HG03139 (cell line): ENCODE measurements around the gene MAMDC4.

Experiments
- ATAC-seq: cut with Tn5 transposase; IDR thresholded peaks from one replicate; pipeline ENCODE4 v1.9.1; 2021; ENCODE audit not compliant: unreplicated experiment

The MAMDC4 gene

GRCh38 chr9:136886610-136887597 lies 34.8 kb downstream of the MAMDC4 start:
- ATAC-seq, result peak; percentile 16

GRCh38 chr9:136888454-136888853 lies 36.3 kb downstream of the MAMDC4 start:
- no peak for ATAC-seq

DNA sequence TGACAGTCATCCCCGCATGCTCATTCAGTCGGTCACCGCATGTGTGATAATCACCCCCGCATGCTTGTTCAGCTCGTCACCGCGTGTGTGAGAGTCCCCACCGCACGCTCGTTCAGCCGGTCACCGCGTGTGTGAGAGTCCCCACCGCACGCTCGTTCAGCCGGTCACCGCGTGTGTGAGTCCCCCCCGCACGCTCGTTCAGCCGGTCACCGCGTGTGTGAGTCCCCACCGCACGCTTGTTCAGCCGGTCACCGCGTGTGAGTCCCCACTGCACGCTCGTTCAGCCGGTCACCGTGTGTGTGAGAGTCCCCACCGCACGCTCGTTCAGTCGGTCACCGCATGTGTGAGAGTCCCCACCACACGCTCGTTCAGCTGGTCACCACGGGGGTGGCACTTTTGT lies 37.7 kb downstream of the MAMDC4 start:
- no peak for ATAC-seq

- no peak for ATAC-seq
These were observed 38.5 kb downstream of the MAMDC4 start for GRCh38 chr9:136890661-136891060.

DNA sequence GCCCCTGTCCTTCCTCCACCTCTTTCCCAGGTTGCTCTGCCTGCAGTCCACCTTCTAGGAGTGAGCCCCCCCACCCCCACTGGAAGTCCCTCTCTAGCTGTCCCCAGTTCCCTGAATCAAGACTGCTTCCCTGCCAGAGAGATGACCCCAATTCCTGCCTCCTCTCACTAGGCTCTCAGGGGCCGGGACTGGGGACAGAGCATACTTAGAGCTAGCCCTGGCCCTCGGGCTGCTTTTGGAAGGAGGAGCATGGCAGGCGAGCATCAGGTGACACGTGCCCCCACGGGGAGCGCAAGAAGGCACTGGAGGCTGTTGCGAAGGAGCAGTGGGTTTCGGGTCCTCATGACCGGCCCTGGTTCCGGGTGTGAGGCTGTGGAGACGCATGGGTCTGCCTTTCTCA lies 43.9 kb downstream of the MAMDC4 start:
- no peak for ATAC-seq

DNA sequence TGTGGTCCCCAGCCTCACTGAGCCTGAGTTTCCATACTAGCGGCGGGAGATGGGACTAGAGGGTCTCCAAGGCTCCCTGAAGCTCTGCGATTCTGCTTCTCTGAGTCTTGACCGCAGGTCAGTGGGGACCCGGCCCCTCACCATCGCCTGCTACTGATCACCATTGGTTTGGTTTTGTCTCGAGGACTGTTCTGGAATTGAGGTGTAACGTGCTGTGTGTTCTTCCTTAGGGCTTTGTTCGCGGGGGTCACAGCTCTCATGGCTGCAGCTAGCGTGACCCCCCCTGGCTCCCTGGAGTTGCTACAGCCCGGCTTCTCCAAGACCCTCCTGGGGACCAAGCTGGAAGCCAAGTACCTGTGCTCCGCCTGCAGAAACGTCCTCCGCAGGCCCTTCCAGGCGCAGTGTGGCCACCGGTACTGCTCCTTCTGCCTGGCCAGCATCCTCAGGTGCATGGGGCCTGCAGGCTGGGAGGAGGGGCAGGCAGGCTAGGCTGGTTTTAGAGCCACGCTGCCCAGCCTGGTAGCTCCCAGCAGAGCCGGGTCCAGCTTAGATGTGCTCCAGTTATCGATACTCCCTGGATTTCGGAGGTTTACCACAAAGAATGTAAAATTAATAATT lies 46.4 kb downstream of the MAMDC4 start:
- no peak for ATAC-seq

DNA sequence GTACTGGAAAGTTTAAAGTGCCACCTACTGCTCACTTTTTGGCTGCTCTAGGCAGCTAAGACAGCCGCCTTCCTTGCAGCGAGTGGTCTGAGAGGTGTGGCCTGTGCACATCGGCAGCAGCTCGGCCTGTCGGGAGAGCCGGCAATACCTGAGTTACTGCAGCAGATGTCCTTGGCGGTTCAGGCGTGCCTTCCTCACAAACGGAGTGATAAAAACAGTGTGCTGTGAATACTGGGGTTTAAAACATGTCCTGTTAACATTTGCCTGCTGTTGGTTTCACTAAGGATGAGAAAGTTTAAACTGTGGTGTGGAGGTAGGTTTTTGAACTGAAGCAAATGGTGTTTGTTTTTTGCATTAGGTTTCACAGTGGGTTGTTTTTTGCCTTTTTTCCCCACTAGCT lies 47.0 kb downstream of the MAMDC4 start:
- ATAC-seq, result no peak

DNA sequence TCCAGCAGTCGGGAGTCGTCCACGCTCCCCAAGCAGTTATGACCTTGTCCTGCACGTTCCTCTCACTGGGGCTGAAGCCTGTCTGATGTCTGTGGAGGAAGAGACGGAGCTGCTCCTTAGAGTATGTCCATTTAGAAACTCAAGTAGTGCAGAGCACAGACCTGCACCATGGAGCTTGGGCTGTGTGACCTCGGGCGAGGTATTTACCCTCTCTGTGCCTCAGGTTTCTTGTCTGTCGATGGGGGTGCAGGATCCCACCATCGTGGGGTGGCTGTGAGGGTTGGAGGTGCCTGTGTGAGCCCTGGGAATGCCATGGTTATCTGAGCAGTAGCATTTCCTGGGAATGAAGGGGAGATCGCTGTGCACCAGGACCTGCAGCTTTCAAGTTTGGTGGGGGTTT lies 48.4 kb downstream of the MAMDC4 start:
- ATAC-seq, result no peak

DNA sequence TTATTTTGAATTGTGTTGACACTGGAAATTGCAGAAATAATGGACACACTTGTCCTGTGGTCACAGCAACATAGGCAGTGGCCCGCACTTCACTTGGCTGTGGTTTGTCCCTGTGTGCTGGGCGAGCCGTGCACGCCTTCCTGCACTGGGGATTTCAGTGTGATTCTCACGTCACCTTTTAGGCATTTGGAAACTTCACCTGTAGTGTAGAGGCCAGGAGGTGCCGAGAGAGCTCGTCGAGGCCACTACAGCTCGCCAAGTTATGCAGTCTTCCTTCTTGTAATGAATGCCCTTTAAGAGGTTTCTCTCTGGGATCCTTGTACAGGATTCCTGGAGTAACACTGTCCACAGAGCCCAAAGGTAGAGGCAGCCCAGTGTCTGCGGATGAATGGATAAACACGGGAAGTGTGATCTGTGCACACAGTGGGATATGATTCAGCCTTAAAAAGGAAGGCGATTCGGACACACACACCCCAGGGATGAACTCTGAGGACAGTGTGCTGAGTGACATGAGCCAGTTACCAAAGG lies 48.9 kb downstream of the MAMDC4 start:
- ATAC-seq, result no peak

DNA sequence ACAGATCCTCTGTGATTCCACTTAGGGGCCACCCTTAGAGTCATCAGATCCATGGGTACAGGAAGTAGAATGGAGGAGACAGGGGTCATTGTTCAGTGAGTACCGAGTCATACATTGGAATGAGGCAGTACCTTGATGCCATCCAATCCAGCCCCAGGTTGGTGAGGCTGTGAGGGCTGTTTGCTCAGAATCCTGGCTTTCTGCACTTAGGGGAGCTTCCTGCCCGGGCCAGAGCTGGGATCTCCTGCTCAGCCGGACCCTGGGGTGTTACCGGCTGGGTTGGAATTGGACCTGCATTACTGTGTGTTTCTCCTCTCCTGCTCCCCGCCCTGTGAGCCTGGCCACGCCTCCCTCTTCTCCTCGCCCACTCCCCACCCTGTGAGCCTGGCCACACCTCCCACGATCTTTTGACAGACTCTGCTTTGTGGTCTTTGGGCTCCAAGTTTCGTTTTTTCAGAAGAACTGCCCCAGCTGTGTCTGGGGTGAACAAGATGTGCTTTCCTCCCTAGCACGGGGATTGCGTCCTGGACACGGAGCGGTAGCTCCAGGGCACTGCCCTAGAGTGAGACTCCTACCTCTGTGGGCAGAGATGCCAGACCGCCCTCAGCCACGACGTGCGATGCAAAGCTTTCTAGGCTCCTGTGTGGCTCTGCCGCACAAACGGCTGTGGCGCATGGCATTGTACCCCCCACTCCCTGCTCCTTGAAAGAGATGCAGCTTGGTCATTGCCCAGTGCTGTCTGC lies 49.5 kb downstream of the MAMDC4 start:
- peak; percentile 47 for ATAC-seq

GRCh38 chr9:136902259-136902821 lies 50.2 kb downstream of the MAMDC4 start:
- ATAC-seq, result peak; percentile 51

GRCh38 chr9:136903041-136903554 lies 51.0 kb downstream of the MAMDC4 start:
- ATAC-seq, result no peak

DNA sequence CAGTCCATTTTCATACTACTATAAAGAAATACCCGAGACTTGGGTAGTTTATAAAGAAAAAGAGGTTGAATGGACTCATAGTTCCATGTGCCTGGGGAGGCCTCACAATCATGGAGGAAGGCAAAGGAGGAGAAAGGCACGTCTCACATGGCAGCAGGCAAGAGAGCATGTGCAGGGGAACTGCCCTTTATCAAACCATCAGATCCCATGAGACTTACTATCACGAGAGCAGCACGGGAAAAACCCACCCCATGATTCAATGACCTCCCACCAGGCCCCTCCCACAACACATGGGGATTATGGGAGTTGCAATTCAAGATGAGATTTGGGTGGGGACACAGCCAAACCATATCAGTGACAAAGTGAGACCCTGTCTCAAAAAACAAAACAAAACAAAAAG lies 54.1 kb downstream of the MAMDC4 start:
- no peak for ATAC-seq

DNA sequence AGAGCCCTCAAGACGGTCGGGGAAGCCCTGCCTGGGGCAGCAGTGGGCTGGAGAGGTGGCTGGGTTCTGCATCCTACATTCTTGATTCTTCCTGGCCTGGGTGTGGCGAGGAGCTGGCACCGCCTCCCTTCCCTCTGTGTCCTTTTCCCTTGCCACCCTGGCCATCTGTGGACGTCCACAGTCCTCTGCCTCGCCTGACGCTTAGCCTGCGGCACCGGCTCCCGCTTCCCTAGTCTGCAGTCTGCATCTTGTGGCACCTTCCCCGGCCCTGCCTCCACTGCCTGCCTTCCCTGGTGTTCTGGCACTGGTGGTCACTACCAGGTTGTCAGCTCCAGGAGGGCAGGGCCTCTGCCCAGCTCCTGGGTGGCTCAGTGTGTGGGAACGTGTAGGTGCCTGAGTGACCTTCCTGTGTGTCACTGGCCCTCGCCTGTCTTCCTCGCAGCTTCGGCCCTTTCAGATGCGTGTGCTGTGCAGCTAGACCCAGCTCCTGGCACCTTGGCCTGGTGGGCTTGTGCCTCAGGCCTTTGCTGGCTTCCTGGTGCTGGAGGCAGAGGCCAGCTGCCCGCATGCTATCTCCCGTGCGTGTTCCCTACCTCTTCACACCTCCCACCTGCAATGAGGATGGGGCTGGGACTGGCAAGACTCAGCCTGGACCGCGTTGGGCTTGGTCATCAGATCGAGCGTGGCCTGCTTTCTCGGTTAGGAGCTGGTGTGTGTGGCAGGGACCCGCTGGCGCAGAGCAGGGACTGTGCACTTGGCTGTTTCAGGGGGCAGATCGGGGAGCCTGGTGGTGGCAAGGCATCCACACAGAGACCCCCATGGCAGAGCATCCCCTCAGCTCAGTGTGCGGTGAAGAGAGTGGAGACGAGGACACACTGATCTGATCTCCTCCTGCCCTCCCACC lies 55.1 kb downstream of the MAMDC4 start:
- ATAC-seq, result no peak
